CD4-positive, alpha-beta T cell treated with Interleukin-6 for 4 hours (primary cell): ENCODE measurements around the gene NR5A1.

Source experiments
- DNase-seq: peaks from one replicate; pipeline ENCODE4 v3.0.0-alpha.2; 2020; ENCODE audit warnings: mixed read lengths

Gene NR5A1

GRCh38 chr9:124437086-124437485 is 70.1 kb downstream of the NR5A1 start:
- DNase-seq: no peak

GRCh38 chr9:124436320-124436719 is 70.9 kb downstream of the NR5A1 start:
- DNase-seq: no peak
